Measurements from ENCODE around the gene LARP1B. TPM values are rescaled to one million over a fixed set of nuclear protein-coding genes. Genes with fewer than 3 reads are reported as not detected.
"Not testable (repeated sequence)": the region's sequence is repeated elsewhere in the genome, so short reads cannot be mapped to it uniquely, and the experiment has no call there.

LARP1B gene
- total RNA-seq, 1 donor from 2014 or later, result 9.6 TPM

DNA sequence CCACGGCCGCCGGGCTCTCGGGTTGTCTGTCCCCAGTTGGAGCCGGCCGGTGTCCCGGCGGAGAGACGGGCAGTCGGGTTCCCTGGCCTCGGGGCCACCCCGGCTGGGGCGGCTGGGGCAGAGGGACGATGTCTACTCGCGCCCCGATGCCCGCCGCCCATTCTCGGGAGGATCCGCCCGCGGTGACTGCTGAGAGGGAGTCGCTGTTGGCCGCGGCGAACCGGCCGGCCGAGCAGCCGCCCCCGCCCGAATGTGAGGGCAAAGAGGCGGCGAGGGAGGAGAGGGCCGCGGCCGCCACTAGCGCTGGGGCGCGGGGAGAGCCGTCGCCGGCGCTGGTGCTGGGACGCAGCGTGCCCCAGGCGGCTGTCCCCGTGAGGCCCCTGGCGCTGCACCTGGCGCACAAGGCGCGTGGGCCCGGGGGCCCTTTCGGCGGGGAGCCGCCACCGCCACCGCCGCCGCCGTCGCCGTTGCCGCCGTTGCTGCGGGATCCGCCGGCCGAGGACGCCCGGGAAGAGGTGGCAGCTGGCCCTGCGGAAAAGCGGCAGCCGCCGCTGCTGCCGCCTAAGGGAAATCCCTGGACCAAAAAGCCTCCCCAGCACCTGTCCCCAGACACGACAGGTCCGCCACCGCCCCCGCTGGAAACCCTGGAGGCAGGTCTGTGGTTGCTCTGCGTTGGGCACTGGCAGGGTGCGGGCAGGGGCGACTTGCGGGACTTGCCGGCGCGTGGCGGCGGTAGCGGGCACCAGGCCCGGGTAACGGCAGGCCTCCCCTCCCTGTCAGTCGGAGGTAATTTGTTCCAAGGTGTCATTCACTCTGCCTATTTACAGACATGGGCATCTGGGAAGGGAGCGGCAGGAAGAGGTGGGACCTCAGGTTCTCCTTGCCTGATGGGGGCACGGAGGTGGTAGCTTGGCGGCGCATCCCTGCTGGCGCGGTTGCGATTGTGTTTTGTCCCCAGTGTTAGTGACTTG is 739 bp downstream of the LARP1B start:
- no peak for TF ChIP-seq CTCF (IDR thresholded peaks at IDR 0.05; ENCODE audit: unreplicated experiment)
- H3K9me3 Mint-ChIP-seq (ENCODE audit: unreplicated experiment), result no peaks in the 10 kb centered on the region
- peak; percentile 49 for DNase-seq (ENCODE audit: low spot score)
- H3K4me1 Mint-ChIP-seq (ENCODE audit: unreplicated experiment), result peaks cover 4% of the 10 kb centered on the region
- H3K27me3 Mint-ChIP-seq (ENCODE audit: unreplicated experiment), result peaks cover 1% of the 10 kb centered on the region
- no peaks in the 10 kb centered on the region for H3K36me3 Mint-ChIP-seq (ENCODE audit: low read depth, unreplicated experiment)
- H3K27ac Mint-ChIP-seq (ENCODE audit: unreplicated experiment), result no peak overlapping the region
- peak overlapping the region; percentile 91 for H3K4me3 Mint-ChIP-seq (ENCODE audit: unreplicated experiment)

GRCh38 chr4:128066453-128066820 is 5.3 kb downstream of the LARP1B start:
- H3K4me3 Mint-ChIP-seq (ENCODE audit: unreplicated experiment); H3K36me3 Mint-ChIP-seq (ENCODE audit: low read depth, unreplicated experiment); DNase-seq (ENCODE audit: low spot score); H3K27me3 Mint-ChIP-seq (ENCODE audit: unreplicated experiment); H3K27ac Mint-ChIP-seq (ENCODE audit: unreplicated experiment); H3K9me3 Mint-ChIP-seq (ENCODE audit: unreplicated experiment); H3K4me1 Mint-ChIP-seq (ENCODE audit: unreplicated experiment): not testable (repeated sequence)

DNA sequence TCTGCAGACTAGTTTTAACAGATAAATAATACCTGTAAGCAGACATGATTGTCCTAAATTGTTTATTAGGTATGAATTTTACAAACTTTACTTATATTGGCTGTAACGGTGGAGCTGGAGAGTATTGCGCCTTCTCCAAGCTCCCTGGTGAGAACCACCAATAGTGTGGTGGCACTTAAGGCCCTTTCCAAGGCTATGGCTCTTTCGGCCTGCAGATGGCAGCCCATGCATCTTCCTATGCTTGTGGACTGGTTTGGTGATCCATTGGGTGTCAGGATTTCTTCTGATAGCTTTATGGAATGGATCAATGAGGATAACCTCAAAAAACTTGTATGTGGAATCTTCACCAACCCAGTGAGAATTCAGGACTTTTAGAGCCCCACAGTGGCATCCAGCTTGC is 7.8 kb downstream of the LARP1B start:
- Mint-ChIP-seq H3K36me3 (ENCODE audit: low read depth, unreplicated experiment) (no peaks in the 10 kb centered on the region), H3K27ac (ENCODE audit: unreplicated experiment) (no peak overlapping the region), H3K9me3 (ENCODE audit: unreplicated experiment) (no peaks in the 10 kb centered on the region), H3K4me3 (ENCODE audit: unreplicated experiment) (no peak overlapping the region), H3K4me1 (ENCODE audit: unreplicated experiment) (no peaks in the 10 kb centered on the region), H3K27me3 (ENCODE audit: unreplicated experiment) (no peaks in the 10 kb centered on the region)
- DNase-seq (ENCODE audit: low spot score), result peak; percentile 20
- TF ChIP-seq CTCF (IDR thresholded peaks at IDR 0.05; ENCODE audit: unreplicated experiment), result peak; percentile 32

- Mint-ChIP-seq H3K27ac (ENCODE audit: unreplicated experiment) (no peak overlapping the region), H3K27me3 (ENCODE audit: unreplicated experiment) (no peaks in the 10 kb centered on the region), H3K4me1 (ENCODE audit: unreplicated experiment) (no peaks in the 10 kb centered on the region), H3K4me3 (ENCODE audit: unreplicated experiment) (no peak overlapping the region), H3K9me3 (ENCODE audit: unreplicated experiment) (no peaks in the 10 kb centered on the region), H3K36me3 (ENCODE audit: low read depth, unreplicated experiment) (peaks cover 5% of the 10 kb centered on the region)
- no peak for DNase-seq (ENCODE audit: low spot score)
- no peak for TF ChIP-seq CTCF (IDR thresholded peaks at IDR 0.05; ENCODE audit: unreplicated experiment)
Measured at GRCh38 chr4:128076464-128076863, 15.4 kb downstream of the LARP1B start.

DNA sequence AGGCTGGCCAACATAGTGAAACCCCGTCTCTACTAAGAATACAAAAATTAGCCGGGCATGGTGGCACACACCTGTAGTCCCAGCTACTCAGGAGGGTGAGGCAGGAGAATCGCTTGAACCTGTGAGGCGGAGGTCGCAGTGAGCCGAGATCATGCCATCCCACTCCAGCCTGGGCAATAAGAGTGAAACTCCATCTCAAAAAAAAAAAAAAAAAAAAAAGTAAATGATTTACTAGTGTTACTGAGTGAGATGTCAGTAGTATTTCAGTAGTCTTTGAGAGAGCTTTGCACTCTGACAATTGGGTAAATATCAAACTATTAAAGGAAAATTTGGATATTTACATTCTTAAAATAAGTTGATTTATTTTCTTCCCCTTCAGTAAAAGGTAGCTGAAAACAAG is 34.2 kb downstream of the LARP1B start:
- H3K27me3 Mint-ChIP-seq (ENCODE audit: unreplicated experiment); H3K27ac Mint-ChIP-seq (ENCODE audit: unreplicated experiment); H3K36me3 Mint-ChIP-seq (ENCODE audit: low read depth, unreplicated experiment); DNase-seq (ENCODE audit: low spot score); H3K4me3 Mint-ChIP-seq (ENCODE audit: unreplicated experiment); H3K9me3 Mint-ChIP-seq (ENCODE audit: unreplicated experiment); H3K4me1 Mint-ChIP-seq (ENCODE audit: unreplicated experiment): not testable (repeated sequence)

DNA sequence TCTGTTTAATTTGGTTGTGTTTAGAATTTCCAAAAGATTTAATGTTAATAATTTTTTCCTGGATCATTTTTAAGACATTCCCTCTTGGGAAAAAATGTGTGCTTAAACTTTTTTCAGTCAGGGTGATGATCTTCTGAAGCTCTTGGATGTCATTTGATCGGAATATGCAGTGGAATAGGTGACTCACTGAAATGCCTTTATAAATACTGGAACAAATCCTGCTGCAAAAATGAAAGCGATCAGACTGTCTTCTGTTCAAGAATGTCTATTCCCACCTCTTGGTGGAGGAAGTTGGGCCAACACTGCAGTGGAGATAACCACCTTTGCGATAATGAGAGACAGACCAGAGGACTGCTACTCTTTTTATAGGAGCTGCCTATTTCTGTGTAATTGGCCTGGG is 46.7 kb downstream of the LARP1B start:
- Mint-ChIP-seq H3K4me3 (ENCODE audit: unreplicated experiment) (no peak overlapping the region), H3K36me3 (ENCODE audit: low read depth, unreplicated experiment) (no peaks in the 10 kb centered on the region), H3K9me3 (ENCODE audit: unreplicated experiment) (no peaks in the 10 kb centered on the region), H3K27ac (ENCODE audit: unreplicated experiment) (no peak overlapping the region), H3K27me3 (ENCODE audit: unreplicated experiment) (no peaks in the 10 kb centered on the region), H3K4me1 (ENCODE audit: unreplicated experiment) (no peaks in the 10 kb centered on the region)
- no peak for DNase-seq (ENCODE audit: low spot score)
- TF ChIP-seq CTCF (IDR thresholded peaks at IDR 0.05; ENCODE audit: unreplicated experiment), result no peak
